Liver (tissue), 9 donors: ENCODE measurements around the gene DDB1. TPM values are rescaled to one million over a fixed set of nuclear protein-coding genes. Genes with fewer than 3 reads are reported as not detected.
A peak's percentile ranks its signal among the peaks of the same experiment; 100 is the strongest.

ENCODE experiments used
- DNase-seq: peaks from one replicate; pipeline ENCODE4 v3.0.0-alpha.2; 2017; ENCODE audit warnings: low spot score
- H3K27ac ChIP-seq, 2 donors: one replicate each; pipeline ENCODE4 v1.7.0; 2013; ENCODE audit warnings: inconsistent platforms in 2 of 2, low read length in 2 of 2, control low read depth in 1 of 2, low read depth in 1 of 2, mild to moderate bottlenecking in 1 of 2
- H3K27me3 ChIP-seq, 4 donors: one replicate each; pipeline versions ENCODE4 v1.6.1 to v1.7.0; 2013; ENCODE audit warnings: low read length in 3 of 4, inconsistent platforms in 1 of 4, mild to moderate bottlenecking in 1 of 4, moderate library complexity in 1 of 4; ENCODE audit not compliant: control insufficient read depth in 4 of 4, insufficient read depth in 4 of 4
- H3K36me3 ChIP-seq, 4 donors: one replicate each; pipeline versions ENCODE4 v1.6.1 to v1.7.0; 2013; ENCODE audit warnings: low read length in 3 of 4, mild to moderate bottlenecking in 3 of 4, low read depth in 1 of 4, moderate library complexity in 1 of 4; ENCODE audit not compliant: control insufficient read depth in 4 of 4, insufficient read depth in 3 of 4
- H3K4me1 ChIP-seq, 4 donors: one replicate each; pipeline versions ENCODE4 v1.6.1 to v1.7.0; 2013; ENCODE audit warnings: low read length in 3 of 4, mild to moderate bottlenecking in 3 of 4, moderate library complexity in 1 of 4; ENCODE audit not compliant: control insufficient read depth in 4 of 4, insufficient read depth in 4 of 4
- H3K4me3 ChIP-seq, 3 donors: one replicate each; pipeline versions ENCODE4 v1.6.1 to v1.7.0; 2013; ENCODE audit warnings: low read length in 3 of 3, control low read depth in 1 of 3, low read depth in 1 of 3, mild to moderate bottlenecking in 1 of 3
- H3K9ac ChIP-seq, 2 donors: one replicate each; pipeline ENCODE4 v1.7.0; 2013; ENCODE audit warnings: low read length in 2 of 2, mild to moderate bottlenecking in 2 of 2, moderate library complexity in 2 of 2, control low read depth in 1 of 2, low read depth in 1 of 2
- H3K9me3 ChIP-seq, 4 donors: one replicate each; pipeline versions ENCODE4 v1.6.1 to v1.7.0; 2013; ENCODE audit warnings: low read length in 3 of 4; ENCODE audit not compliant: control insufficient read depth in 4 of 4
- EGR1 ChIP-seq, 2 donors: IDR thresholded peaks; 2 replicates each; pipeline ENCODE4 v1.6.1; 2016 to 2018; ENCODE audit warnings: antibody characterized with exemption in 2 of 2, low read depth in 2 of 2
- FOXA1 ChIP-seq: IDR thresholded peaks from 2 replicates; pipeline ENCODE4 v1.6.1; 2016; ENCODE audit warnings: antibody characterized with exemption
- HNF4A ChIP-seq, 2 donors: conservative IDR thresholded peaks; 2 replicates each; pipeline ENCODE4 v1.6.1; 2016; ENCODE audit warnings: antibody characterized with exemption in 2 of 2, mild to moderate bottlenecking in 2 of 2
- HNF4G ChIP-seq: IDR thresholded peaks from 2 replicates; pipeline ENCODE4 v1.6.1; 2016; ENCODE audit warnings: antibody characterized with exemption
- NR2F2 ChIP-seq: IDR thresholded peaks from 2 replicates; pipeline ENCODE4 v1.6.1; 2016; ENCODE audit warnings: antibody characterized with exemption
- RAD21 ChIP-seq, 2 donors: IDR thresholded peaks; 2 replicates each; pipeline ENCODE4 v1.6.1; 2016; ENCODE audit warnings: antibody characterized with exemption in 2 of 2, mild to moderate bottlenecking in 2 of 2
- TAF1 ChIP-seq: conservative IDR thresholded peaks from 2 replicates; pipeline ENCODE4 v1.6.1; 2016; ENCODE audit warnings: antibody characterized with exemption, mild to moderate bottlenecking
- WGBS: extraction: QIAGEN DNeasy Blood & Tissue Kit; methylation state at CpG from one replicate; pipeline ENCODE4 v1.1.7; 2013; 5-methylcytosine and 5-hydroxymethylcytosine counted together
- polyA plus RNA-seq, 2 donors: library from polyadenylated mRNA; stranded (reverse) in 1 of 2; unstranded in 1 of 2; fragments of 200-250 nt in 1 of 2; fragments of >200 nt in 1 of 2; fragmentation: Nextera tagmentation in 1 of 2; extraction: Ambion mirVana in 1 of 2; gene quantifications; one replicate each; pipeline versions ENCODE4 v1.2.1 to v1.2.3, GENCODE V29; 2013 to 2015
- total RNA-seq, 2 donors: library from RNA; depleted of rRNA; stranded (reverse); fragments of >200 nt; gene quantifications; one replicate each; pipeline ENCODE4 v1.2.3, GENCODE V29; 2014
- TF ChIP-seq, protein P1 (sequence below): IDR thresholded peaks from 2 replicates; pipeline ENCODE4 v1.6.1; 2016; ENCODE audit warnings: antibody characterized with exemption
- TF ChIP-seq, protein P2 (sequence below): IDR thresholded peaks from 2 replicates; pipeline ENCODE4 v1.6.1; 2016; ENCODE audit warnings: antibody characterized with exemption
- TF ChIP-seq, protein P3 (sequence below): IDR thresholded peaks from 2 replicates; pipeline ENCODE4 v1.6.1; 2016; ENCODE audit warnings: antibody characterized with exemption
- TF ChIP-seq, protein P4 (sequence below): fragments of 150-350 bp; IDR thresholded peaks from 2 replicates; pipeline ENCODE4 v1.5.1; 2017; ENCODE audit warnings: improper control_type of control experiment, low read depth, low read length; ENCODE audit not compliant: missing input control
- donor health status: healthy.
- donor health status: healthy.
- donor health status: healthy.
- donor health status: healthy.
- donor health status: healthy.

Gene DDB1
- total and polyA plus RNA-seq, 4 donors: 37.5 to 146 (median 88.9) TPM

DNA sequence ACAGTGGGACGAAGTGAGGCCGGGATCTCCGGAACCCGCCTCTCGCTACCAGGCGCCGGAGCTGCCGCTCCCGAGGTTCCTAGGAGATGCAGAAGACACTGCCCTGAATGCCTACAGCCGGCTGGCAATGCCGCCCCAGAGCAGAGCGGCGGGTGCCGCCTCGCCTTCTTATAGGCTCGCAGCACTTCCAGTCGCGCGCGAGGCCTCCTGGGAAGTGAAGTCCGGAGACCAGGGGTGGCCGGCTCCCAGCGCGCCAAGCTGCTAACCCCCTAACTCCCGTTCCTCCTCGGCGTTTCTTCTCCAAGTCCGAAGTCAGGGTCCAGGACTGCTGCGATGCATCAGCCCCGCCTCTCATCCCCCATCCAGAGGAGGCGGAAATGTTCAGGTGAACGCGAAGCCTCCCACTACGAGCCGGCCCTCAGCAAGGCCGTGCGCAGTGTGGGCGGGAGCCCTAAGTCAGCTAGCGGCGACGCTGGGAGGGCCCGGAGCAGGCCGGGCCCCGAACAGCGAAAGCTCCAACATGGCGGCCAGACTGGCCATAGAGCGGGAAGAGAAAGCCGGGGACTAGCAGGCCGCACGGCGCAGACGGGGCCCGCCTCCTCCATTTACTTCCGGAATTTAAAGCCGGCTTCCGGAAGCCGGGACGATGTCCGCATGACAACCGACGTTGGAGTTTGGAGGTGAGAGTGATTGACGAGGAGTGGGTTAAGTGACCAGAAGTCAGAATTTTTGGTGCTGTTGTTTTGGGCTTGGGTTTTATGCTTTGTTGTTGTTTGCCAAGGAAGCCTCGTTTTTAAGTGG, 29.0 kb upstream of the DDB1 start, which contains the start of the genes CYB561A3 and TMEM138 (continued):
- TF ChIP-seq TAF1: peak; percentile 68
- no peak for TF ChIP-seq FOXA1
- TF ChIP-seq, protein P1, sequence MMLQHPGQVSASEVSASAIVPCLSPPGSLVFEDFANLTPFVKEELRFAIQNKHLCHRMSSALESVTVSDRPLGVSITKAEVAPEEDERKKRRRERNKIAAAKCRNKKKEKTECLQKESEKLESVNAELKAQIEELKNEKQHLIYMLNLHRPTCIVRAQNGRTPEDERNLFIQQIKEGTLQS: no peak

DNA sequence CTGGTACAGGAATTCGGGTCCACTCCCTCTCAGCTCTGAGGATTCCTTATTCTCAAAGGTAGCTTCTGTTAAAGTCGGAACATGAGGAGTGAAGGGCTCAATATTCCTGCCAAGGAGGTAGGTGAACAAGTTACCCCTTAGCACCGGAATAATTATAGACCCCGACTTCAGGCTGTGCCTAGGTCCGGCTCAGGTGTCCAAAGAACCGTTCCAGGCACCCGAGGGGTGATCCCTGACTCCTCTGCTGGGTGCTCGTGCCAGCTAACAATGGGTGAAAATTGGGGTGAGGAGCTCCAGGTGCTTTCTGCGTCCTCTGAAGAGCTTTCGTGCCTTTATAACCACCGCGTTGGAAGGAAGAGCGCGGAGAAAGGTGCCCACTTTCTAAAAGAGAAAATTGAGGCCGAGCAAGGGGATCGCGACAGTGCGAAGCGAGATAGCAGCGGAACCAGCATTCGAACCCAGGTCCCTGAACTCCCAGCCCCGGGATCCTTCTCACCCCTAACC, 28.4 kb upstream of the DDB1 start:
- peaks cover 2 to 24% (median 16%) of the 10 kb centered on the region in 4 donors for H3K4me1 ChIP-seq
- WGBS: 3% methylated on average over 22 of the region's 22 CpGs
- H3K27ac ChIP-seq: peak overlapping the region; percentile 98
- H3K4me3 ChIP-seq: peak overlapping the region; percentile 82 to 92 (median 86)
- H3K9me3 ChIP-seq: no peaks in the 10 kb centered on the region
- H3K9ac ChIP-seq: peak overlapping the region; percentile 88 to 89
- H3K36me3 ChIP-seq: peaks cover 2 to 13% (median 9%) of the 10 kb centered on the region in 4 donors
- no peak for DNase-seq
- no peaks in the 10 kb centered on the region for H3K27me3 ChIP-seq
- TF ChIP-seq, protein P2, sequence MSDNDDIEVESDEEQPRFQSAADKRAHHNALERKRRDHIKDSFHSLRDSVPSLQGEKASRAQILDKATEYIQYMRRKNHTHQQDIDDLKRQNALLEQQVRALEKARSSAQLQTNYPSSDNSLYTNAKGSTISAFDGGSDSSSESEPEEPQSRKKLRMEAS: no peak
- no peak for TF ChIP-seq EGR1 (IDR thresholded peaks at IDR 0.05; ENCODE audit: low read depth in 2 of 2)
- TF ChIP-seq HNF4G: no peak
- no peak for TF ChIP-seq HNF4A (conservative IDR thresholded peaks at IDR 0.05)
- TF ChIP-seq, protein P3, sequence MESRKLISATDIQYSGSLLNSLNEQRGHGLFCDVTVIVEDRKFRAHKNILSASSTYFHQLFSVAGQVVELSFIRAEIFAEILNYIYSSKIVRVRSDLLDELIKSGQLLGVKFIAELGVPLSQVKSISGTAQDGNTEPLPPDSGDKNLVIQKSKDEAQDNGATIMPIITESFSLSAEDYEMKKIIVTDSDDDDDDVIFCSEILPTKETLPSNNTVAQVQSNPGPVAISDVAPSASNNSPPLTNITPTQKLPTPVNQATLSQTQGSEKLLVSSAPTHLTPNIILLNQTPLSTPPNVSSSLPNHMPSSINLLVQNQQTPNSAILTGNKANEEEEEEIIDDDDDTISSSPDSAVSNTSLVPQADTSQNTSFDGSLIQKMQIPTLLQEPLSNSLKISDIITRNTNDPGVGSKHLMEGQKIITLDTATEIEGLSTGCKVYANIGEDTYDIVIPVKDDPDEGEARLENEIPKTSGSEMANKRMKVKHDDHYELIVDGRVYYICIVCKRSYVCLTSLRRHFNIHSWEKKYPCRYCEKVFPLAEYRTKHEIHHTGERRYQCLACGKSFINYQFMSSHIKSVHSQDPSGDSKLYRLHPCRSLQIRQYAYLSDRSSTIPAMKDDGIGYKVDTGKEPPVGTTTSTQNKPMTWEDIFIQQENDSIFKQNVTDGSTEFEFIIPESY: no peak

DNA sequence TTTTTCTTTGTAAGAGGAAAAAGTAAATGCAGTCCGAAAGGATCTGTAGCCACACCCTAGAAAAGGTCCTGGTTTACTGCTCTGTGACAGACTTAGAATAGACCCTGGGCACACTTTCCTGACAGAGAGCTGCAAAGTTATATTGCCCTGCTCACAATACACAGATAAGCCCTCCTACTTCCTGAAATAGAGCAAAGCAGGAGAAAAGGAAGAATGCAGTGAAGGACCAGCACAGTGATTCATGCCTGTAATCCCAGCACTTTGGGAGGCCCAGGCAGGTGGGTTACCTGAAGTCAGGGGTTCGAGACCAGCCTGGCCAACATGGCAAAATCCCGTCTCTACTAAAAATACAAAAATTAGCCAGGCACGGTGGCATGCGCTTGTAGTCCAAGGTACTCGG, 26.6 kb upstream of the DDB1 start:
- Histone ChIP-seq H3K27me3 (no peaks in the 10 kb centered on the region), H3K9ac (no peak overlapping the region), H3K36me3 (peaks cover 0 to 6% (median 2%) of the 10 kb centered on the region in 4 donors), H3K27ac (no peak overlapping the region), H3K9me3 (no peaks in the 10 kb centered on the region), H3K4me1 (peaks cover 2 to 24% (median 16%) of the 10 kb centered on the region in 4 donors), H3K4me3 (no peak overlapping the region)
- DNase-seq: no peak
- TF ChIP-seq RAD21 (IDR thresholded peaks at IDR 0.05) (no peak), EGR1 (IDR thresholded peaks at IDR 0.05; ENCODE audit: low read depth in 2 of 2) (no peak), HNF4G (no peak), HNF4A (conservative IDR thresholded peaks at IDR 0.05) (no peak), NR2F2 (no peak)
- TF ChIP-seq, protein P4, sequence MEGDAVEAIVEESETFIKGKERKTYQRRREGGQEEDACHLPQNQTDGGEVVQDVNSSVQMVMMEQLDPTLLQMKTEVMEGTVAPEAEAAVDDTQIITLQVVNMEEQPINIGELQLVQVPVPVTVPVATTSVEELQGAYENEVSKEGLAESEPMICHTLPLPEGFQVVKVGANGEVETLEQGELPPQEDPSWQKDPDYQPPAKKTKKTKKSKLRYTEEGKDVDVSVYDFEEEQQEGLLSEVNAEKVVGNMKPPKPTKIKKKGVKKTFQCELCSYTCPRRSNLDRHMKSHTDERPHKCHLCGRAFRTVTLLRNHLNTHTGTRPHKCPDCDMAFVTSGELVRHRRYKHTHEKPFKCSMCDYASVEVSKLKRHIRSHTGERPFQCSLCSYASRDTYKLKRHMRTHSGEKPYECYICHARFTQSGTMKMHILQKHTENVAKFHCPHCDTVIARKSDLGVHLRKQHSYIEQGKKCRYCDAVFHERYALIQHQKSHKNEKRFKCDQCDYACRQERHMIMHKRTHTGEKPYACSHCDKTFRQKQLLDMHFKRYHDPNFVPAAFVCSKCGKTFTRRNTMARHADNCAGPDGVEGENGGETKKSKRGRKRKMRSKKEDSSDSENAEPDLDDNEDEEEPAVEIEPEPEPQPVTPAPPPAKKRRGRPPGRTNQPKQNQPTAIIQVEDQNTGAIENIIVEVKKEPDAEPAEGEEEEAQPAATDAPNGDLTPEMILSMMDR: no peak
- 84% methylated on average over 6 of the region's 6 CpGs for WGBS
